H9 (cell line): ENCODE results near the gene RAET1G. TPM values are rescaled to one million over a fixed set of nuclear protein-coding genes. Genes with fewer than 3 reads are reported as not detected.

Source experiments
- DNase-seq: peaks from one replicate; pipeline ENCODE4 v3.0.0-alpha.2; 2017
- H2AFZ ChIP-seq: one replicate; pipeline ENCODE4 v1.6.1; 2013; ENCODE audit warnings: mild to moderate bottlenecking, low read length, control low read depth, moderate library complexity
- H2AK5ac ChIP-seq: 2 replicates; pipeline ENCODE4 v1.6.1; 2013; ENCODE audit warnings: low read length, control low read depth, mixed read lengths; ENCODE audit not compliant: insufficient read length
- H2BK120ac ChIP-seq: one replicate; pipeline ENCODE4 v1.6.1; 2013; ENCODE audit warnings: low read depth, mild to moderate bottlenecking, low read length, control low read depth, inconsistent platforms; ENCODE audit not compliant: poor library complexity, severe bottlenecking
- H2BK12ac ChIP-seq: 2 replicates; pipeline ENCODE4 v1.6.1; 2013; ENCODE audit warnings: low read length, control low read depth, mixed read lengths, low read depth; ENCODE audit not compliant: insufficient read length
- H2BK15ac ChIP-seq: 2 replicates; pipeline ENCODE4 v1.6.1; 2013; ENCODE audit warnings: low read depth, low read length, control low read depth
- H2BK20ac ChIP-seq: one replicate; pipeline ENCODE4 v1.6.1; 2013; ENCODE audit warnings: low read depth, mild to moderate bottlenecking, low read length, control low read depth, inconsistent platforms; ENCODE audit not compliant: poor library complexity, severe bottlenecking
- H2BK5ac ChIP-seq: 2 replicates; pipeline ENCODE4 v1.6.1; 2013; ENCODE audit warnings: low read length, control low read depth, mixed read lengths; ENCODE audit not compliant: insufficient read length
- H3K14ac ChIP-seq: 2 replicates; pipeline ENCODE4 v1.6.1; 2013; ENCODE audit warnings: low read length, control low read depth; ENCODE audit not compliant: insufficient read depth
- H3K18ac ChIP-seq: 2 replicates; pipeline ENCODE4 v1.6.1; 2013; ENCODE audit warnings: low read depth, mild to moderate bottlenecking, mixed read lengths, low read length, control low read depth; ENCODE audit not compliant: insufficient read length
- H3K23ac ChIP-seq: 2 replicates; pipeline ENCODE4 v1.6.1; 2013; ENCODE audit warnings: low read length, control low read depth, mixed read lengths, low read depth; ENCODE audit not compliant: insufficient read length
- H3K23me2 ChIP-seq: 2 replicates; pipeline ENCODE4 v1.6.1; 2013; ENCODE audit warnings: low read depth, mild to moderate bottlenecking, mixed read lengths, low read length, control low read depth; ENCODE audit not compliant: insufficient read length, poor library complexity, severe bottlenecking
- H3K27ac ChIP-seq: 2 replicates; pipeline ENCODE4 v1.5.1; 2013; ENCODE audit warnings: low read length, control low read depth, mixed read lengths, low read depth; ENCODE audit not compliant: insufficient read length
- H3K27me3 ChIP-seq: 2 replicates; pipeline ENCODE4 v1.6.1; 2013; ENCODE audit warnings: low read length, control low read depth, inconsistent platforms; ENCODE audit not compliant: insufficient read depth
- H3K4ac ChIP-seq: 2 replicates; pipeline ENCODE4 v1.6.1; 2013; ENCODE audit warnings: low read depth, mild to moderate bottlenecking, control low read depth, inconsistent platforms, low read length, moderate library complexity
- H3K4me1 ChIP-seq: 2 replicates; pipeline ENCODE4 v1.6.1; 2013; ENCODE audit warnings: low read length, control low read depth, inconsistent platforms; ENCODE audit not compliant: insufficient read depth
- H3K4me2 ChIP-seq: 2 replicates; pipeline ENCODE4 v1.6.1; 2013; ENCODE audit warnings: low read length, control low read depth, mixed read lengths; ENCODE audit not compliant: insufficient read length, insufficient read depth
- H3K56ac ChIP-seq: 2 replicates; pipeline ENCODE4 v1.6.1; 2013; ENCODE audit warnings: low read depth, mild to moderate bottlenecking, mixed read lengths, low read length, control low read depth; ENCODE audit not compliant: insufficient read length
- H3K79me1 ChIP-seq: 2 replicates; pipeline ENCODE4 v1.6.1; 2013; ENCODE audit warnings: low read depth, mild to moderate bottlenecking, moderate library complexity, low read length, control low read depth, inconsistent platforms; ENCODE audit not compliant: insufficient read depth, poor library complexity, severe bottlenecking
- H3K79me2 ChIP-seq: 2 replicates; pipeline ENCODE4 v1.6.1; 2013; ENCODE audit warnings: low read length, control low read depth, inconsistent platforms; ENCODE audit not compliant: insufficient read depth
- H3K9ac ChIP-seq: 2 replicates; pipeline ENCODE4 v1.6.1; 2013; ENCODE audit warnings: low read length, control low read depth, mixed read lengths; ENCODE audit not compliant: insufficient read length; ENCODE audit errors: extremely low read depth
- H3K9me3 ChIP-seq: one replicate; pipeline ENCODE4 v1.6.1; 2013; ENCODE audit warnings: low read depth, low read length, inconsistent platforms; ENCODE audit not compliant: control insufficient read depth
- H3T11ph ChIP-seq: one replicate; pipeline ENCODE4 v1.6.1; 2013; ENCODE audit warnings: mild to moderate bottlenecking, low read length, control low read depth, inconsistent platforms
- H4K20me1 ChIP-seq: one replicate; pipeline ENCODE4 v1.6.1; 2013; ENCODE audit not compliant: control insufficient read depth, insufficient read length, insufficient read depth
- H4K5ac ChIP-seq: 2 replicates; pipeline ENCODE4 v1.6.1; 2013; ENCODE audit warnings: low read depth, mild to moderate bottlenecking, mixed read lengths, low read length, control low read depth; ENCODE audit not compliant: insufficient read length
- H4K8ac ChIP-seq: replicated peaks from 2 replicates; pipeline ENCODE4 v1.6.1; 2013; ENCODE audit warnings: low read length, control low read depth, mixed read lengths, low read depth; ENCODE audit not compliant: insufficient read length
- H4K91ac ChIP-seq: 2 replicates; pipeline ENCODE4 v1.6.1; 2013; ENCODE audit warnings: low read depth, mild to moderate bottlenecking, moderate library complexity, mixed read lengths, low read length, control low read depth; ENCODE audit not compliant: insufficient read length
- H3K27ac Mint-ChIP-seq, 3 experiments: 2 replicates in 2 of 3; 3 replicates in 1 of 3; pipeline ENCODE4 v1.8.0; 2020 to 2021; ENCODE audit warnings: mixed read lengths in 3 of 3, mild to moderate bottlenecking in 1 of 3, moderate library complexity in 1 of 3
- H3K27me3 Mint-ChIP-seq: 2 replicates; pipeline ENCODE4 v1.8.0; 2021; ENCODE audit warnings: low read depth, mild to moderate bottlenecking, moderate library complexity, mixed read lengths
- H3K36me3 Mint-ChIP-seq, 3 experiments: 2 replicates in 2 of 3; 3 replicates in 1 of 3; pipeline ENCODE4 v1.8.0; 2020 to 2021; ENCODE audit warnings: low read depth in 3 of 3, mixed read lengths in 3 of 3; ENCODE audit not compliant: insufficient read depth in 1 of 3
- H3K4me1 Mint-ChIP-seq, 2 experiments: 2 replicates each; pipeline ENCODE4 v1.8.0; 2020; ENCODE audit warnings: mixed read lengths in 2 of 2
- H3K4me3 Mint-ChIP-seq, 2 experiments: 2 replicates in 1 of 2; 3 replicates in 1 of 2; pipeline ENCODE4 v1.8.0; 2020 to 2021; ENCODE audit warnings: mild to moderate bottlenecking in 2 of 2, mixed read lengths in 2 of 2, moderate library complexity in 1 of 2
- H3K9me3 Mint-ChIP-seq, 2 experiments: 2 replicates in 1 of 2; 3 replicates in 1 of 2; pipeline ENCODE4 v1.8.0; 2020; ENCODE audit warnings: mild to moderate bottlenecking in 2 of 2, mixed read lengths in 2 of 2, moderate library complexity in 1 of 2
- WGBS: extraction: QIAGEN DNeasy Blood & Tissue Kit; methylation state at CpG from one replicate; pipeline ENCODE4 v1.1.7; 2013; ENCODE audit warnings: missing lambda C conversion rate, low lambda C conversion rate, mixed read lengths; ENCODE audit not compliant: insufficient read length; ENCODE audit errors: extremely low coverage; 5-methylcytosine and 5-hydroxymethylcytosine counted together
- total RNA-seq: library from RNA; stranded (reverse); gene quantifications from 2 replicates; pipeline ENCODE4 v1.2.1, GENCODE V29; 2021
- TF ChIP-seq, protein P1 (sequence below): fragments of 200-600 bp; sonication (generic); conservative IDR thresholded peaks from 3 replicates; pipeline ENCODE4 v1.8.0; 2021; ENCODE audit warnings: antibody characterized with exemption, mild to moderate bottlenecking

The RAET1G gene
- total RNA-seq, 1 experiment from 2014 or later = not detected

- WGBS = no CpG with 5 or more reads among the region's 10 CpGs
- H3K9me3 Mint-ChIP-seq = no peaks in the 10 kb centered on the region
- no peak overlapping the region for H3K27ac Mint-ChIP-seq
- H3K27me3 Mint-ChIP-seq = peaks cover 68% of the 10 kb centered on the region
- Histone ChIP-seq H2BK20ac (no peak overlapping the region), H2BK15ac (no peak overlapping the region), H3K18ac (no peak overlapping the region), H3K9ac (no peak overlapping the region), H2BK5ac (no peak overlapping the region), H3K27me3 (peaks cover 7% of the 10 kb centered on the region; the same call in 1 of the 2 replicates), H4K20me1 (peaks cover 2% of the 10 kb centered on the region), H4K8ac (no peak overlapping the region), H2AFZ (no peak overlapping the region), H2AK5ac (no peak overlapping the region), H3K4me1 (no peaks in the 10 kb centered on the region), H3T11ph (no peak overlapping the region), H3K14ac (no peak overlapping the region), H3K79me2 (no peaks in the 10 kb centered on the region), H3K27ac (no peak overlapping the region), H2BK120ac (no peak overlapping the region), H4K91ac (no peak overlapping the region), H3K79me1 (no peaks in the 10 kb centered on the region), H3K4me2 (no peak overlapping the region), H3K4ac (no peak overlapping the region), H3K23ac (no peak overlapping the region), H3K56ac (no peak overlapping the region), H2BK12ac (no peak overlapping the region), H3K9me3 (no peaks in the 10 kb centered on the region), H4K5ac (no peak overlapping the region), H3K23me2 (no peaks in the 10 kb centered on the region)
- no peak overlapping the region for H3K4me3 Mint-ChIP-seq
- no peaks in the 10 kb centered on the region for H3K4me1 Mint-ChIP-seq
- DNase-seq = no peak
- no peaks in the 10 kb centered on the region for H3K36me3 Mint-ChIP-seq
- TF ChIP-seq, protein P1, sequence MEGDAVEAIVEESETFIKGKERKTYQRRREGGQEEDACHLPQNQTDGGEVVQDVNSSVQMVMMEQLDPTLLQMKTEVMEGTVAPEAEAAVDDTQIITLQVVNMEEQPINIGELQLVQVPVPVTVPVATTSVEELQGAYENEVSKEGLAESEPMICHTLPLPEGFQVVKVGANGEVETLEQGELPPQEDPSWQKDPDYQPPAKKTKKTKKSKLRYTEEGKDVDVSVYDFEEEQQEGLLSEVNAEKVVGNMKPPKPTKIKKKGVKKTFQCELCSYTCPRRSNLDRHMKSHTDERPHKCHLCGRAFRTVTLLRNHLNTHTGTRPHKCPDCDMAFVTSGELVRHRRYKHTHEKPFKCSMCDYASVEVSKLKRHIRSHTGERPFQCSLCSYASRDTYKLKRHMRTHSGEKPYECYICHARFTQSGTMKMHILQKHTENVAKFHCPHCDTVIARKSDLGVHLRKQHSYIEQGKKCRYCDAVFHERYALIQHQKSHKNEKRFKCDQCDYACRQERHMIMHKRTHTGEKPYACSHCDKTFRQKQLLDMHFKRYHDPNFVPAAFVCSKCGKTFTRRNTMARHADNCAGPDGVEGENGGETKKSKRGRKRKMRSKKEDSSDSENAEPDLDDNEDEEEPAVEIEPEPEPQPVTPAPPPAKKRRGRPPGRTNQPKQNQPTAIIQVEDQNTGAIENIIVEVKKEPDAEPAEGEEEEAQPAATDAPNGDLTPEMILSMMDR = no peak
Measured at GRCh38 chr6:149915970-149916865, 6.7 kb downstream of the RAET1G start.
